ENCODE data around the gene NOX4.
"Not testable (repeated sequence)": the region's sequence is repeated elsewhere in the genome, so short reads cannot be mapped to it uniquely, and the experiment has no call there.

DNA sequence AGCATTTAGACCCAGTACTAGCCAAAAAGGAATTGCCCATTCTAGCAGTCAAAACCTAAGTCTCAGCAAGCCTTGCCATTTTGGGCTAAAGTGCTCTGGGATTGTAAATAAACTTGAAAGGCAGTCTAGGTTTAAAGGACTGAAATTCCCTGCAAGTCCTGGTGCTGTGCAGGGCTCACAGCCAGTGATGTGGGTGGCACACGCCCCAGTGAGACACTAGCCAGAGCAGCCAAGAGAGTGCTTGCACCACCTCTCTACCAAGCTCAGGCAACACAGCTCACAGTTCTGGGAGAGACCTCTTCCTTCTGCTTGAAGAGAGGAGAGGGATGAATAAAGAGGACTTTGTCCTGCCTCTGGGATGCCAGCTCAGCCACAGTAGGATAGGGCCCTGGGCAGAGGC is 80.5 kb downstream of the NOX4 start:
- TF ChIP-seq, protein P1, sequence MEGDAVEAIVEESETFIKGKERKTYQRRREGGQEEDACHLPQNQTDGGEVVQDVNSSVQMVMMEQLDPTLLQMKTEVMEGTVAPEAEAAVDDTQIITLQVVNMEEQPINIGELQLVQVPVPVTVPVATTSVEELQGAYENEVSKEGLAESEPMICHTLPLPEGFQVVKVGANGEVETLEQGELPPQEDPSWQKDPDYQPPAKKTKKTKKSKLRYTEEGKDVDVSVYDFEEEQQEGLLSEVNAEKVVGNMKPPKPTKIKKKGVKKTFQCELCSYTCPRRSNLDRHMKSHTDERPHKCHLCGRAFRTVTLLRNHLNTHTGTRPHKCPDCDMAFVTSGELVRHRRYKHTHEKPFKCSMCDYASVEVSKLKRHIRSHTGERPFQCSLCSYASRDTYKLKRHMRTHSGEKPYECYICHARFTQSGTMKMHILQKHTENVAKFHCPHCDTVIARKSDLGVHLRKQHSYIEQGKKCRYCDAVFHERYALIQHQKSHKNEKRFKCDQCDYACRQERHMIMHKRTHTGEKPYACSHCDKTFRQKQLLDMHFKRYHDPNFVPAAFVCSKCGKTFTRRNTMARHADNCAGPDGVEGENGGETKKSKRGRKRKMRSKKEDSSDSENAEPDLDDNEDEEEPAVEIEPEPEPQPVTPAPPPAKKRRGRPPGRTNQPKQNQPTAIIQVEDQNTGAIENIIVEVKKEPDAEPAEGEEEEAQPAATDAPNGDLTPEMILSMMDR (conservative IDR thresholded peaks at IDR 0.05), result not testable (repeated sequence)
- TF ChIP-seq EZH2 (IDR thresholded peaks at IDR 0.05; ENCODE audit: low read depth), result not testable (repeated sequence)

All from PC-9 (cell line).